Heart left ventricle (tissue), 13 donors: ENCODE data around the gene SORBS2.

Experiments
- CTCF ChIP-seq, 12 donors: fragments of 200-600 bp; sonication (generic) in 4 of 12; IDR thresholded peaks; one replicate each; pipeline versions ENCODE4 v1.5.0 to v1.8.0; 2018 to 2022; ENCODE audit warnings: antibody characterized with exemption in 12 of 12, mild to moderate bottlenecking in 5 of 12
- POLR2A ChIP-seq, 2 donors: fragments of 450-650 bp; IDR thresholded peaks; one replicate each; pipeline ENCODE4 v1.6.1; 2017; ENCODE audit warnings: antibody characterized with exemption in 2 of 2, mild to moderate bottlenecking in 2 of 2, moderate library complexity in 2 of 2
- donor health status: ischemic (EF 13 %, LVEDD 7.1; RV severe dilation, severe dysfunction).
- donor health status: DM: no; HTN: yes; CAD: no.
- donor health status: DM: no; HTN: no; CAD: no.
- donor health status: ischemic (EF 25% LVEDD 6.9; RV normal size, moderate dysfunction).
- donor health status: ischemic (EF 25% LVEDD 5.7; RV mildly dilated, moderate dysfunction).
- donor health status: ischemic (EF 35%, LVEDD 5.7; RV mildly dilated, moderate dysfunction).
- donor health status: nonischemic (EF 11% LVEDD 7.7; RV severe dilation, severe dysfunction).
- donor health status: DM: yes; HTN: yes; CAD: no.
- donor health status: PGD.
- donor health status: ischemic (EF 29% LVEDD 5.4; RV normal size, mild dysfunction).
- donor health status: nonischemic (EF 23%, LVEDD 6.1; RV moderate dilation, normal function).

- TF ChIP-seq CTCF (IDR thresholded peaks at IDR 0.05) = no peak
- TF ChIP-seq POLR2A (IDR thresholded peaks at IDR 0.05) = no peak
These were observed 85.1 kb downstream of the SORBS2 start for GRCh38 chr4:185726931-185727330.
